Hepatocyte (in vitro differentiated cells): ENCODE measurements around the gene KRT71.

ENCODE experiments used
- CTCF ChIP-seq: fragments of 200-600 bp; sonication (generic); IDR thresholded peaks from 2 replicates; pipeline ENCODE4 v1.5.1; 2016; ENCODE audit warnings: antibody characterized with exemption, mild to moderate bottlenecking; ENCODE audit not compliant: poor library complexity
- EZH2 ChIP-seq: fragments of 200-600 bp; sonication (generic); IDR thresholded peaks from 2 replicates; pipeline ENCODE4 v1.6.1; 2016; ENCODE audit warnings: antibody characterized with exemption, mild to moderate bottlenecking, borderline replicate concordance

DNA sequence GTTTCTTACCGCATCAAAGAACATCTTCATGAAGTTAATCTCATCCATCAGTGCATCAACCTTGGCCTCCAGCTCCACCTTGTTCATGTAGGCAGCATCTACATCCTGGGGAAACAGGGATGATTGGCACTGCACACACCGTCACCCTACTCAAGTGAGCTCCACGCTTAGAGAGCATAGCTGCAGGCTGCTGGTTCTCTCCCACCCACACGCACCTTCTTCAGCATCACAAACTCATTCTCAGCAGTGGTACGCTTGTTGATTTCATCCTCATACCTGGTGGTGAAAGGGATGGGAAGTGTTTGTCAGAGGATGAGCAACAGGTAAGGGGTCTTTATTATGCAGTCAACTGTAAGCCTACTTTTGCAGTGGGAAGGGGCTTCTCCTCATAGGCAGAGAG is 35.1 kb downstream of the KRT71 start:
- TF ChIP-seq CTCF (no peak), EZH2 (no peak)
